Kidney tubule cell (primary cell): ENCODE measurements around the gene AKT2.

ENCODE experiments used
- DNase-seq: peaks from one replicate; pipeline ENCODE4 v3.0.0-alpha.2; 2018; ENCODE audit warnings: low spot score

The AKT2 gene

GRCh38 chr19:40235238-40236025 is 49.7 kb downstream of the AKT2 start:
- no peak for DNase-seq

GRCh38 chr19:40234429-40235237 is 50.5 kb downstream of the AKT2 start:
- no peak for DNase-seq

- DNase-seq, result no peak
Measured at GRCh38 chr19:40233811-40234389, 51.2 kb downstream of the AKT2 start.

- no peak for DNase-seq
Measured at GRCh38 chr19:40232949-40233810, 52.0 kb downstream of the AKT2 start.

GRCh38 chr19:40232479-40232878 is 52.7 kb downstream of the AKT2 start:
- no peak for DNase-seq

- peak; percentile 76 for DNase-seq
Measured at GRCh38 chr19:40231544-40232424, 53.4 kb downstream of the AKT2 start.

- no peak for DNase-seq
Measured at GRCh38 chr19:40231057-40231456, 54.1 kb downstream of the AKT2 start.

- no peak for DNase-seq
Measured at GRCh38 chr19:40229926-40230417, 55.2 kb downstream of the AKT2 start.

GRCh38 chr19:40229484-40229883 is 55.7 kb downstream of the AKT2 start:
- DNase-seq, result peak; percentile 92

GRCh38 chr19:40228863-40229262 is 56.3 kb downstream of the AKT2 start:
- peak; percentile 68 for DNase-seq

- no peak for DNase-seq
Measured at GRCh38 chr19:40228346-40228745, 56.8 kb downstream of the AKT2 start.

- DNase-seq, result no peak
Measured at GRCh38 chr19:40225440-40226305, 59.5 kb downstream of the AKT2 start.

- DNase-seq, result no peak
Measured at GRCh38 chr19:40224342-40225150, 60.6 kb downstream of the AKT2 start.

GRCh38 chr19:40223135-40223822 is 61.9 kb downstream of the AKT2 start:
- DNase-seq, result peak; percentile 39

GRCh38 chr19:40221858-40222619 is 63.1 kb downstream of the AKT2 start:
- peak; percentile 91 for DNase-seq

- DNase-seq, result no peak
Measured at GRCh38 chr19:40220674-40221073, 64.5 kb downstream of the AKT2 start.

GRCh38 chr19:40219721-40220276 is 65.3 kb downstream of the AKT2 start:
- DNase-seq, result peak; percentile 87
